NCI-H1105 (cell line): Measurements from ENCODE around the gene MAN2A2.
"Not testable (repeated sequence)": the region's sequence is repeated elsewhere in the genome, so short reads cannot be mapped to it uniquely, and the experiment has no call there.

Source experiments
- DNase-seq: peaks from one replicate; lab custom pipeline; 2025; lab: John Stamatoyannopoulos, UW

Gene MAN2A2

GRCh38 chr15:90871716-90872485 lies 31.2 kb upstream of the MAN2A2 start:
- DNase-seq, result no peak

GRCh38 chr15:90872486-90873184 lies 30.5 kb upstream of the MAN2A2 start:
- DNase-seq, result no peak

- no peak for DNase-seq
These were observed 29.6 kb upstream of the MAN2A2 start for GRCh38 chr15:90873488-90873997.

GRCh38 chr15:90873998-90874605 lies 29.0 kb upstream of the MAN2A2 start:
- DNase-seq, result no peak

DNA sequence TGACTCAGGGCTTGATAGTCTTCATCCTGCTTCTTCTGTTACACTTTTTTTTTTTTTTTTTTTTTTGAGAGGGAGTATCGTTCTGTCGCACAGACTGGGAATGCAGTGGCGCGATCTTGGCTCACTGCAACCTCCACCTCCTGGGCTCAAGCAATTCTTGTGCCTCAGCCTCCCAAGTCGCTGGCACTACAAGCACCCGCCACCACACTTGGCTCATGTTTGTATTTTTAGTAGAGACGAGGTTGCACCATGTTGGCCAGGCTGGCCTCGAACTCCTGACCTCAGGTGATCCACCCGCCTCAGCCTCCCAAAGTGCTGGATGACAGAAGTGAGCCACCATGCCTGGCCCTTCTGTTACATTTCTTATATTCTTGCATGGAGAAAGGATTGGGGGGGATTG lies 28.1 kb upstream of the MAN2A2 start:
- DNase-seq, result not testable (repeated sequence)

- DNase-seq, result no peak
These were observed 27.5 kb upstream of the MAN2A2 start for GRCh38 chr15:90875549-90875981.

DNA sequence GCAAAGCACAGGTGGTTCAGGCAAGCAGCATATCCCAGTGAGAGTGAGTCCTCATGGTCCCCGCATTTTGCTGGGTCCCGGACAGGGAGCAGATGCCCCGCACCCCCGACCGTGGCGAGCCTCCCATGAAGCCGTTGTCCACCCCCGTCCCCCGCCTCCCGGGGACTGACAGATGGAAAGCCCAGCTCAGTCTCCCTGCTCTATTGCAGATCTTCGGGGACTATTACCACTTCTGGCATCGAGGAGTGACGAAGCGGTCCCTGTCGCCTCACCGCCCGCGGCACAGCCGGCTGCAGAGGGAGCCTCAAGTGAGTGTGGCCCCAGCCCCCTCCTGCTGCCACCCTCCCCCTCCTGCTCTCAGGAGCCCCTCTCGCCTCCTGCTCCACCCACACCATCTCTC lies 27.1 kb upstream of the MAN2A2 start:
- DNase-seq, result no peak

- DNase-seq, result no peak
These were observed 26.5 kb upstream of the MAN2A2 start for GRCh38 chr15:90876512-90877170.

DNA sequence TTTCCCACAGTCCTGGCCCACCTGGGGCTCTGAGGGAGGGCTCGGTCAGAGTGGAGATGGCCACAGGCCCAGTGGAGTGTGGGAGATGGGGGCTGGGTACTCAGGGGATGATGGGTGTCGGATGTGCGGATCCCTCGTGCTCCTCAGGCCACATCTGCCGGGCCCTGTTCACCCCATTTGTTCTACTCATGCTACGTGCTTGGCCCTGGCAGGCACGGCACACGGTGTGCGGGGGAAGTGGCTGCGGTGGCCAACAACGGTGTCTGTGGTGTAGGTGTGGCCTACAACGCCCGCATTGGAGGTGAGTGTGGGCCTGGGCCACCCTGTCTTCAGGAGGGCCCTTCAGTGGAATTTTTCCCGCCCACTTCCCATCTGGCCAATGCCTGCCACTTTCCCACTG lies 25.8 kb upstream of the MAN2A2 start:
- no peak for DNase-seq

DNA sequence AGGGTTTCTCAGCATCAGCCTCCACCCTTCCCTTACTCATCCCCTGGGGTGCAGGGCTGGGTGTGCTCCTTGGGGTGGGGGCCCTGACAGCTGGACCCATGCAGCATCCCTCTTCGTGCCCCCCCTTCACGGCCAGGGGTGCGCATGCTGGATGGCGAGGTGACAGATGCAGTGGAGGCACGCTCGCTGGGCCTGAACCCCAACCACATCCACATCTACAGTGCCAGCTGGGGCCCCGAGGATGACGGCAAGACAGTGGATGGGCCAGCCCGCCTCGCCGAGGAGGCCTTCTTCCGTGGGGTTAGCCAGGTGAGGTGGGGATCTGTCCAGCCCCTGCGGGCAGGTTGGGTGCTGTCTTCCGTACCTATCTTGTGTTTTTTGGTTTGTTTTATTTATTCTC lies 25.1 kb upstream of the MAN2A2 start:
- DNase-seq, result no peak

DNA sequence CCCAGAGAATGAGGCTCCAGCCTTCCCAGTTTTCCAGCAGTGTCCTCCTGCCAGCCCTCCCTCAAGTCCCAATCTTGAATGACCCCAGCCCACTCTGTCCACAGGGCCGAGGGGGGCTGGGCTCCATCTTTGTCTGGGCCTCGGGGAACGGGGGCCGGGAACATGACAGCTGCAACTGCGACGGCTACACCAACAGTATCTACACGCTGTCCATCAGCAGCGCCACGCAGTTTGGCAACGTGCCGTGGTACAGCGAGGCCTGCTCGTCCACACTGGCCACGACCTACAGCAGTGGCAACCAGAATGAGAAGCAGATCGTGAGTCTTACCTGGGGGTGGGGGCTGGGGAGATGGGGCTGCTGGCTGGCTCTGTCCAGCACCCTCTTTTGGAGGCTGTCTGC lies 24.4 kb upstream of the MAN2A2 start:
- DNase-seq, result no peak

GRCh38 chr15:90879730-90880366 lies 23.3 kb upstream of the MAN2A2 start:
- DNase-seq, result no peak

DNA sequence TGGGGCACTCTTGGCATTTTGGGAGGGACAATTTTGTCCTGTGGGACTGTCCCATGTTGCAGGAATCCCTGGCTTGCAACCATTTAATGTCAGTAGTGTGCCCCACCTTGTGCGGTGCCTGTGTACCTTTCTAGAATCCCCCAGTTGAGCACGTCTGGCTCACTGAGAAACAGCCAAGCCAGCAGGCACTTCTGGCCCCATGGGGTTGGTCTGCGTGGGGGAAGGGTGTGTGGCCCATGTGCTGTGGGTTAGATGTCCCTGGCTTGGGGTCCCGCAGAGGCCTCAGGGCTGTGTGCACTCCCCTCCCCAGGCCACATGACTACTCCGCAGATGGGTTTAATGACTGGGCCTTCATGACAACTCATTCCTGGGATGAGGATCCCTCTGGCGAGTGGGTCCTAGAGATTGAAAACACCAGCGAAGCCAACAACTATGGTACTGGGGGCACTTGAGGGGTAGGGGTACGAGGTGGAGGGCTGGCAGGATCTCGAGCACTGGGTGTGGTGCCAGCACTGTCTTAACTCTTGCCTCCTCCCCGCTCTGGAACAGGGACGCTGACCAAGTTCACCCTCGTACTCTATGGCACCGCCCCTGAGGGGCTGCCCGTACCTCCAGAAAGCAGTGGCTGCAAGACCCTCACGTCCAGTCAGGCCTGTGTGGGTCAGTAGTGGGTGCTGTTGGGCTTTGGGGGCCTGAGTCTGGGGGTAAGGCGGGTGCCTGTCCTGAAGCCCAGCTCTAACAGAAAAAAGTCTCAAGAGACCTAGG lies 22.5 kb upstream of the MAN2A2 start:
- DNase-seq, result no peak

GRCh38 chr15:90881181-90881977 lies 21.7 kb upstream of the MAN2A2 start:
- DNase-seq, result no peak

- DNase-seq, result no peak
These were observed 21.0 kb upstream of the MAN2A2 start for GRCh38 chr15:90881978-90882721.

GRCh38 chr15:90882781-90883525 lies 20.1 kb upstream of the MAN2A2 start:
- no peak for DNase-seq

DNA sequence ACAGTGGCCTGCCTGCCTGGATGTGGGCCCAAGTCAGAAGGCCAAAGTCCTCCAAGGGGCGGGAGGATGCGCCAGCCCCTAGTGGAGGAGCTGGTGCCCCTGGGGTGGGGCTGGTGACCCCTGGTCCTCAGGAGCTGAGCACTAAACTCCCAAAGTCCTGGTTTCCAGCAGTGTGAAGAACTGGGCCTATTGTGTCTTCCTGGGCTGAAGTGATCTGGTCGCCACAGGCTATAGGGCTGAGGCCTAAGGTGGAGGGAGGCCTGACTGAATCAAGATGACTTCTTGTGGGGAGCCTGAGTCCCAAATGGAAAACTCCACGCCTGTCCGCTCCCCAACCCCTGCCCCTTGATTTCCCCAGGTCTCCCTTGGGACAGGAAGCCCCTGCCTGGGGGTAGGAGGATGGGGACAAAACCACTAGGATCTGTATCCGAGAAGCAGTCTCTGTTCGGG lies 19.6 kb upstream of the MAN2A2 start:
- DNase-seq, result no peak

- no peak for DNase-seq
These were observed 19.0 kb upstream of the MAN2A2 start, which contains the start of gene FES for GRCh38 chr15:90883976-90884718. Gene FES, plus strand, starts transcription at chr15:90884504. Its CDS starts 542 bp downstream, at chr15:90885046.
